ENCODE data around the gene ABCB6. TPM values are rescaled to one million over a fixed set of nuclear protein-coding genes. Genes with fewer than 3 reads are reported as not detected.

Gene ABCB6
- total RNA-seq, 1 experiment from 2014 or later = 31.2 TPM

Other genes starting within 250 kb of the ABCB6 start
- gene FEV, start 233.8 kb downstream of the ABCB6 start, total RNA-seq (2022; extraction: Qiagen RNA extraction; ENCODE audit: low read depth) = not detected in 5 replicates
- gene CRYBA2, start 225.5 kb downstream of the ABCB6 start, total RNA-seq (2022; extraction: Qiagen RNA extraction; ENCODE audit: low read depth) = not detected in 5 replicates
- 0.14 to 0.21 TPM (median 0.18 TPM) in 4 of 5 replicates, not detected in the other for gene CFAP65, start 177.4 kb downstream of the ABCB6 start, total RNA-seq (2022; extraction: Qiagen RNA extraction; ENCODE audit: low read depth)
- gene IHH, start 158.0 kb downstream of the ABCB6 start, total RNA-seq (2022; extraction: Qiagen RNA extraction; ENCODE audit: low read depth) = 0.13 to 0.45 TPM (median 0.31 TPM) in 5 replicates
- gene NHEJ1, start 58.1 kb downstream of the ABCB6 start, total RNA-seq (2022; extraction: Qiagen RNA extraction; ENCODE audit: low read depth) = 14.9 to 20.3 TPM (median 16.4 TPM) in 5 replicates
- 0.39 to 1.6 TPM (median 0.51 TPM) in 5 replicates for gene SLC23A3, start 48.9 kb downstream of the ABCB6 start, total RNA-seq (2022; extraction: Qiagen RNA extraction; ENCODE audit: low read depth)
- 37.6 to 45.1 TPM (median 44.4 TPM) in 5 replicates for gene CNPPD1, start 42.0 kb downstream of the ABCB6 start, total RNA-seq (2022; extraction: Qiagen RNA extraction; ENCODE audit: low read depth)
- 55.8 to 83.6 TPM (median 80.0 TPM) in 5 replicates for gene RETREG2, start 40.7 kb downstream of the ABCB6 start, total RNA-seq (2022; extraction: Qiagen RNA extraction; ENCODE audit: low read depth)
- 16.4 to 22.1 TPM (median 21.8 TPM) in 5 replicates for gene ZFAND2B, start 12.2 kb downstream of the ABCB6 start, total RNA-seq (2022; extraction: Qiagen RNA extraction; ENCODE audit: low read depth)
- 38.5 to 47.2 TPM (median 43.3 TPM) in 5 replicates for gene ATG9A, start 10.7 kb upstream of the ABCB6 start, total RNA-seq (2022; extraction: Qiagen RNA extraction; ENCODE audit: low read depth)
- 12.4 to 16.6 TPM (median 16.2 TPM) in 5 replicates for gene ANKZF1, start 10.8 kb upstream of the ABCB6 start, total RNA-seq (2022; extraction: Qiagen RNA extraction; ENCODE audit: low read depth)
- 5.0 to 6.7 TPM (median 6.3 TPM) in 5 replicates for gene GLB1L, start 26.5 kb upstream of the ABCB6 start, total RNA-seq (2022; extraction: Qiagen RNA extraction; ENCODE audit: low read depth)
- 26.4 to 32.1 TPM (median 29.5 TPM) in 5 replicates for gene STK16, start 26.5 kb upstream of the ABCB6 start, total RNA-seq (2022; extraction: Qiagen RNA extraction; ENCODE audit: low read depth)
- 0.13 to 0.34 TPM (median 0.19 TPM) in 3 of 5 replicates, not detected in the others for gene TUBA4B, start 34.3 kb upstream of the ABCB6 start, total RNA-seq (2022; extraction: Qiagen RNA extraction; ENCODE audit: low read depth)
- 273 to 385 TPM (median 299 TPM) in 5 replicates for gene TUBA4A, start 35.0 kb upstream of the ABCB6 start, total RNA-seq (2022; extraction: Qiagen RNA extraction; ENCODE audit: low read depth)
- gene DNAJB2, start 60.4 kb upstream of the ABCB6 start, total RNA-seq (2022; extraction: Qiagen RNA extraction; ENCODE audit: low read depth) = 30.0 to 40.2 TPM (median 38.3 TPM) in 5 replicates
- 0.95 to 1.9 TPM (median 1.5 TPM) in 5 replicates for gene PTPRN, start 90.4 kb upstream of the ABCB6 start, total RNA-seq (2022; extraction: Qiagen RNA extraction; ENCODE audit: low read depth)
- not detected in 5 replicates for gene RESP18, start 113.8 kb upstream of the ABCB6 start, total RNA-seq (2022; extraction: Qiagen RNA extraction; ENCODE audit: low read depth)
- 54.9 to 67.6 TPM (median 60.7 TPM) in 5 replicates for gene DNPEP, start 169.0 kb upstream of the ABCB6 start, total RNA-seq (2022; extraction: Qiagen RNA extraction; ENCODE audit: low read depth)
- 0.27 to 0.84 TPM (median 0.43 TPM) in 5 replicates for gene DES, start 199.4 kb upstream of the ABCB6 start, total RNA-seq (2022; extraction: Qiagen RNA extraction; ENCODE audit: low read depth)
- 5.4 to 12.9 TPM (median 8.1 TPM) in 5 replicates for gene SPEG, start 215.9 kb upstream of the ABCB6 start, total RNA-seq (2022; extraction: Qiagen RNA extraction; ENCODE audit: low read depth)